ENCODE measurements around the gene TXNL4A.

Gene TXNL4A

GRCh38 chr18:79942786-79943607 is 45.4 kb downstream of the TXNL4A start:
- WGBS, result 92% methylated on average over 30 of the region's 31 CpGs
- H3K18ac ChIP-seq (ENCODE audit: low read depth in 1 of 2, low read length in 2 of 2), result no peak overlapping the region
- DNase-seq, result no peak
- peaks cover 40 to 54% of the 10 kb centered on the region in 2 experiments for H3K36me3 ChIP-seq (ENCODE audit: control insufficient read depth in 1 of 2, insufficient read depth in 2 of 2, low read depth in 1 of 2, low read length in 2 of 2)
- H2BK15ac ChIP-seq (ENCODE audit: low read depth, poor library complexity, severe bottlenecking), result no peak overlapping the region
- no peaks in the 10 kb centered on the region for H3K27me3 ChIP-seq (ENCODE audit: control insufficient read depth in 1 of 2, insufficient read depth in 1 of 2, low read length in 2 of 2)
- no peak overlapping the region for H2AFZ ChIP-seq (ENCODE audit: low read depth, low read length)
- no peak overlapping the region for H2BK5ac ChIP-seq (ENCODE audit: low read depth, low read length, poor library complexity, severe bottlenecking)
- no peak overlapping the region for H3K4me3 ChIP-seq (ENCODE audit: insufficient read depth in 1 of 2, low read depth in 1 of 2, low read length in 2 of 2)
- H3K79me1 ChIP-seq (replicated peaks; ENCODE audit: low read length, poor library complexity, severe bottlenecking), result peaks cover 45% of the 10 kb centered on the region
- no peak overlapping the region for H3K9ac ChIP-seq (ENCODE audit: low read length)
- no peak overlapping the region for H3K14ac ChIP-seq (ENCODE audit: low read length in 2 of 2)
- no peaks in the 10 kb centered on the region for H3K9me3 ChIP-seq (ENCODE audit: control insufficient read depth, low read length)
- H3K4ac ChIP-seq (ENCODE audit: low read depth in 1 of 2, low read length in 2 of 2), result no peak overlapping the region
- peaks cover 18% of the 10 kb centered on the region for H3K4me1 ChIP-seq (ENCODE audit: control insufficient read depth, insufficient read depth, low read depth, low read length)
- H3K27ac ChIP-seq (ENCODE audit: low read length, poor library complexity, severe bottlenecking), result no peak overlapping the region
- H2BK120ac ChIP-seq (ENCODE audit: low read depth, low read length), result no peak overlapping the region
- H2BK12ac ChIP-seq (ENCODE audit: low read length in 2 of 2), result no peak overlapping the region
- H4K91ac ChIP-seq (ENCODE audit: low read length), result no peak overlapping the region
- no peak overlapping the region for H4K8ac ChIP-seq (ENCODE audit: low read length)
- H3K4me2 ChIP-seq (ENCODE audit: low read length, poor library complexity, severe bottlenecking), result no peak overlapping the region
- H3K23ac ChIP-seq (ENCODE audit: low read length in 2 of 2), result no peak overlapping the region
- no peak overlapping the region for H2AK5ac ChIP-seq (ENCODE audit: low read length, severe bottlenecking)

- Histone ChIP-seq H3K18ac (ENCODE audit: low read depth in 1 of 2, low read length in 2 of 2) (no peak overlapping the region), H4K8ac (ENCODE audit: low read length) (no peak overlapping the region), H3K4me2 (ENCODE audit: low read length, poor library complexity, severe bottlenecking) (no peak overlapping the region), H3K14ac (ENCODE audit: low read length in 2 of 2) (no peak overlapping the region), H3K9ac (ENCODE audit: low read length) (no peak overlapping the region), H3K36me3 (ENCODE audit: control insufficient read depth in 1 of 2, insufficient read depth in 2 of 2, low read depth in 1 of 2, low read length in 2 of 2) (peaks cover 46 to 56% of the 10 kb centered on the region in 2 experiments), H3K23ac (ENCODE audit: low read length in 2 of 2) (no peak overlapping the region), H3K4me3 (ENCODE audit: insufficient read depth in 1 of 2, low read depth in 1 of 2, low read length in 2 of 2) (no peak overlapping the region), H3K27me3 (ENCODE audit: control insufficient read depth in 1 of 2, insufficient read depth in 1 of 2, low read length in 2 of 2) (no peaks in the 10 kb centered on the region), H3K27ac (ENCODE audit: low read length, poor library complexity, severe bottlenecking) (no peak overlapping the region), H3K9me3 (ENCODE audit: control insufficient read depth, low read length) (no peaks in the 10 kb centered on the region), H2AK5ac (ENCODE audit: low read length, severe bottlenecking) (no peak overlapping the region), H2AFZ (ENCODE audit: low read depth, low read length) (no peak overlapping the region), H3K4me1 (ENCODE audit: control insufficient read depth, insufficient read depth, low read depth, low read length) (peaks cover 16% of the 10 kb centered on the region), H2BK120ac (ENCODE audit: low read depth, low read length) (no peak overlapping the region), H2BK12ac (ENCODE audit: low read length in 2 of 2) (no peak overlapping the region), H4K91ac (ENCODE audit: low read length) (no peak overlapping the region), H3K79me1 (replicated peaks; ENCODE audit: low read length, poor library complexity, severe bottlenecking) (peaks cover 45% of the 10 kb centered on the region), H3K4ac (ENCODE audit: low read depth in 1 of 2, low read length in 2 of 2) (no peak overlapping the region), H2BK5ac (ENCODE audit: low read depth, low read length, poor library complexity, severe bottlenecking) (no peak overlapping the region), H2BK15ac (ENCODE audit: low read depth, poor library complexity, severe bottlenecking) (no peak overlapping the region)
- WGBS, result 92% methylated on average over 7 of the region's 7 CpGs
- no peak for DNase-seq
Measured at GRCh38 chr18:79942211-79942610, 46.2 kb downstream of the TXNL4A start.

- Histone ChIP-seq H4K8ac (ENCODE audit: low read length) (no peak overlapping the region), H3K4ac (ENCODE audit: low read depth in 1 of 2, low read length in 2 of 2) (no peak overlapping the region), H2BK15ac (ENCODE audit: low read depth, poor library complexity, severe bottlenecking) (no peak overlapping the region), H3K4me2 (ENCODE audit: low read length, poor library complexity, severe bottlenecking) (no peak overlapping the region), H3K18ac (ENCODE audit: low read depth in 1 of 2, low read length in 2 of 2) (no peak overlapping the region), H3K4me1 (ENCODE audit: control insufficient read depth, insufficient read depth, low read depth, low read length) (peaks cover 16% of the 10 kb centered on the region), H3K9me3 (ENCODE audit: control insufficient read depth, low read length) (no peaks in the 10 kb centered on the region), H2AFZ (ENCODE audit: low read depth, low read length) (no peak overlapping the region), H3K27ac (ENCODE audit: low read length, poor library complexity, severe bottlenecking) (no peak overlapping the region), H2BK5ac (ENCODE audit: low read depth, low read length, poor library complexity, severe bottlenecking) (no peak overlapping the region), H3K79me1 (replicated peaks; ENCODE audit: low read length, poor library complexity, severe bottlenecking) (peaks cover 50% of the 10 kb centered on the region), H3K27me3 (ENCODE audit: control insufficient read depth in 1 of 2, insufficient read depth in 1 of 2, low read length in 2 of 2) (no peaks in the 10 kb centered on the region), H2BK120ac (ENCODE audit: low read depth, low read length) (no peak overlapping the region), H4K91ac (ENCODE audit: low read length) (no peak overlapping the region), H2BK12ac (ENCODE audit: low read length in 2 of 2) (no peak overlapping the region), H2AK5ac (ENCODE audit: low read length, severe bottlenecking) (no peak overlapping the region), H3K14ac (ENCODE audit: low read length in 2 of 2) (no peak overlapping the region), H3K36me3 (ENCODE audit: control insufficient read depth in 1 of 2, insufficient read depth in 2 of 2, low read depth in 1 of 2, low read length in 2 of 2) (peaks cover 48 to 58% of the 10 kb centered on the region in 2 experiments), H3K4me3 (ENCODE audit: insufficient read depth in 1 of 2, low read depth in 1 of 2, low read length in 2 of 2) (no peak overlapping the region), H3K9ac (ENCODE audit: low read length) (no peak overlapping the region), H3K23ac (ENCODE audit: low read length in 2 of 2) (no peak overlapping the region)
- 97% methylated on average over 15 of the region's 16 CpGs for WGBS
- no peak for DNase-seq
Measured at GRCh38 chr18:79941473-79942119, 46.8 kb downstream of the TXNL4A start.

GRCh38 chr18:79940814-79941472 is 47.4 kb downstream of the TXNL4A start:
- H3K4me1 ChIP-seq (ENCODE audit: control insufficient read depth, insufficient read depth, low read depth, low read length), result peaks cover 16% of the 10 kb centered on the region
- no peak overlapping the region for H2BK12ac ChIP-seq (ENCODE audit: low read length in 2 of 2)
- no peak overlapping the region for H2AK5ac ChIP-seq (ENCODE audit: low read length, severe bottlenecking)
- H4K91ac ChIP-seq (ENCODE audit: low read length), result no peak overlapping the region
- no peak overlapping the region for H3K18ac ChIP-seq (ENCODE audit: low read depth in 1 of 2, low read length in 2 of 2)
- H3K4me2 ChIP-seq (ENCODE audit: low read length, poor library complexity, severe bottlenecking), result no peak overlapping the region
- no peak for DNase-seq
- no peak overlapping the region for H3K4me3 ChIP-seq (ENCODE audit: insufficient read depth in 1 of 2, low read depth in 1 of 2, low read length in 2 of 2)
- H2BK120ac ChIP-seq (ENCODE audit: low read depth, low read length), result no peak overlapping the region
- no peak overlapping the region for H4K8ac ChIP-seq (ENCODE audit: low read length)
- no peak overlapping the region for H3K23ac ChIP-seq (ENCODE audit: low read length in 2 of 2)
- peaks cover 51 to 61% of the 10 kb centered on the region in 2 experiments for H3K36me3 ChIP-seq (ENCODE audit: control insufficient read depth in 1 of 2, insufficient read depth in 2 of 2, low read depth in 1 of 2, low read length in 2 of 2)
- H2BK15ac ChIP-seq (ENCODE audit: low read depth, poor library complexity, severe bottlenecking), result no peak overlapping the region
- no peak overlapping the region for H3K27ac ChIP-seq (ENCODE audit: low read length, poor library complexity, severe bottlenecking)
- no peak overlapping the region for H3K9ac ChIP-seq (ENCODE audit: low read length)
- no peak overlapping the region for H2BK5ac ChIP-seq (ENCODE audit: low read depth, low read length, poor library complexity, severe bottlenecking)
- H3K79me1 ChIP-seq (replicated peaks; ENCODE audit: low read length, poor library complexity, severe bottlenecking), result peaks cover 50% of the 10 kb centered on the region
- no peaks in the 10 kb centered on the region for H3K9me3 ChIP-seq (ENCODE audit: control insufficient read depth, low read length)
- no peaks in the 10 kb centered on the region for H3K27me3 ChIP-seq (ENCODE audit: control insufficient read depth in 1 of 2, insufficient read depth in 1 of 2, low read length in 2 of 2)
- no peak overlapping the region for H3K14ac ChIP-seq (ENCODE audit: low read length in 2 of 2)
- 96% methylated on average over 17 of the region's 17 CpGs for WGBS
- H3K4ac ChIP-seq (ENCODE audit: low read depth in 1 of 2, low read length in 2 of 2), result no peak overlapping the region
- H2AFZ ChIP-seq (ENCODE audit: low read depth, low read length), result no peak overlapping the region

Measured in mesenchymal stem cell (in vitro differentiated cells and primary cell).